Epidermal melanocyte (primary cell): ENCODE measurements around the gene FAM240A.
"Not testable (repeated sequence)": the region's sequence is repeated elsewhere in the genome, so short reads cannot be mapped to it uniquely, and the experiment has no call there.

Experiments used
- DNase-seq: peaks from one replicate; pipeline ENCODE4 v3.0.0; 2011; ENCODE audit warnings: low spot score; ENCODE audit not compliant: insufficient read length

The FAM240A gene

GRCh38 chr3:46612324-46612723 lies at the start of gene FAM240A:
Gene FAM240A (plus strand): TSS chr3:46612525. CDS start chr3:46612684, 159 bp downstream.
- no peak for DNase-seq

DNA sequence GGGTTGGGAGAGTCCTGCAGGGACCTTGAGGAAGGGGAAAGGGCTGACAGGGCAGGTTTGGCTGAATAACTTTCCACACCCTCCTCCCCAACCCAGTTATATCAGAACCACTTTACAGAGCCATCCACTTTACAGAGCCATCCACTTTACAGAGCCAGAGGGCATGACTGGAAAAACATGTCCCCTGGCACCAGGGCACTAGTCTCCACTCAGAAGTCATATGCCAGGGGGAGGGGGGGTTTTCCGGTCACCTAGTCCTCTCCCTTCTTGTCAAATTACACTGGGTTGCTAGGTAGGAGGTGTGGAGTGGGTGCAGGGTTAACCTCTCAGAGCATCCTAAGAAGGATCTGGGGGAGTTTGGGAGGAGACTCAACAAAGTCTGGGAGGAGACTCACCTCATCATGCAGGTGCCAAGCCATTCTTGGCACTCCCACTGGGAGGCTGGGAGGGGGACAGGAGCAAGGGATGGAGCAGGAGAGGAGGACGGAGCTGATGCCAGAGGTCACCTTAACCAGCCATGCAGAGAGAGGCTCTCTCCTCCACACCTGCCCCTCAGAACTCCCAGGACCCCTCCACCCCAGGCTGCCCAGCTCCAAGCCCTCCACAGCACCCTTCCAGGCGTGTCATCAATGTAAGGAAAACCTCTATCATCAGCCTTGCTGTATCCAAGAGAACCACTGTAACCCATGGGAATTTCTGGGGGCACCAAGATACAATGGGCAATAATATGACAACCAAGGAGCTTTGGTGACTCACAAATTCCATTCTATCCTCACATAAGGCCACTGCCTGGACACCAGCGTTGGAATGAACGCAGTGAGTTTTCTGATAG lies 47.9 kb upstream of the FAM240A start:
- no peak for DNase-seq

- DNase-seq, result no peak
Measured at GRCh38 chr3:46565077-46565476, 47.2 kb upstream of the FAM240A start.

GRCh38 chr3:46565607-46566039 lies 46.7 kb upstream of the FAM240A start:
- no peak for DNase-seq

DNA sequence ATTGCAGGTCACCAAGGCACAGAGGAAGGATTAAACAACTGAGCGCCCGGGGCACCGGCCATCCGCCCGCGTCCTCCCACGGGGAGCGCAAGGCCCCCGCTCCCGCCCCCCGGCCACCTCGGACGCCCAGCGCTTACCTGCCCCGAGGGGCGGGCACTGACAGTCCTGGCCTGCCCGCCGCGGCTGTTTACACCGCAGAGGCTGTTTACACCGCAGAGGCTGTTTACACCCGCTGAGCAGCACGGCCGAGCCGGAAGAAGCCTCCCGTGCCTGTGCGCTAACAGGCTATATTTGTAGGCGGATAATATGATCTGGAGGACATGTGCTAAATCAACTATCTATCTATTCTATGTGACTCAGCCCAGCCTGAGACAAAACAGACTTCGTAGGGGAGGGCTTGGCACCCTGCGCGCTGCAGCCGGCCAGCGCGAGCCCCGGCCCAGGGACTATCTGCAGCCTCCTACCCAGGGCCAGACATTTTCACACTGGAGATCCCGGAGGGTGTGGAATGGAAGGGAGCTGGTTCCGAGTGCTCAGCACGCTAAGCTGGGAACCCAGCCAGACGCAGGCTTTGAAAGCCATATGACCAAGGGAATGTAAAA lies 46.2 kb upstream of the FAM240A start, which contains the start of gene LRRC2:
TSS of gene LRRC2 (minus strand) at position 263 of the 602 bp plus-strand sequence. CDS start 14,711 bp downstream, outside the sequence.
- peak; percentile 40 for DNase-seq

DNA sequence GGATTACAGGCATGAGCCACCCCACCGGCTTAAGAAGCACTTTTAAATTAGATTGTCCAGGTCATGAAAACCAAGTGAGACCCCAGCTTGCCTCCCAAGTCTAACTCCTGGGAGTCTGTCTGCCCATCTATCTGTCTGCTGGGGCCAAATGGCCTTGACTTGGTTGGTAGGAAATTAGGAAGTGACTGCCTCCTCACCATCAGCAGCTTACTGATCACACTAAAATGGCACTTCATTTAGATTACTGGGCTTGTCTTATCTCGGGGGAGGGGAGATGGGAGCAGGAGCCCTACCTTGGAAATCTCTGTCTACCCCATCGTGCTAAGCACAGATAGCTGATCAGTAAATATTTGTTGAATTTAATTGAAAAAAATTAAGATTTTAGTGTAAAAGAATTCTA lies 40.6 kb upstream of the FAM240A start:
- DNase-seq, result no peak

GRCh38 chr3:46573701-46574100 lies 38.6 kb upstream of the FAM240A start:
- DNase-seq, result no peak

DNA sequence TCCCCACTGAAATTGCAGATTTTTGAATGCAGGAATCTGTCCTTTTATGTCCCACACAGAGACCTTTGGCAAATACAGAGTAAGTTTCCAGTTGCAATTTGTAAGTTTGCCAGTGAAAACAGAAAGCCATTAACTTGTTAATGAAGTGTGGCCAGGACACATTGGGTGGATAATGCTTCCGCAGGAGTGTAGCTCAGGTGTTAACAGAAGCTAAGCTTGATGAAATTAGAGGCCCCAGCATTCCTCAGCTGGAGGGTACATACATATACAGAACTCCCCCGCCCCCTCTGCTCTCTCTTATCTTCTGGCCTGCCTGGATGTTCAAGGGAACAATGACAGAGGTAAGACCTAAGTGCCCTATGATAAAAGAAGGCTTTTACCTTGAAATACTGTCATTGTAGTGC lies 38.1 kb upstream of the FAM240A start:
- no peak for DNase-seq

DNA sequence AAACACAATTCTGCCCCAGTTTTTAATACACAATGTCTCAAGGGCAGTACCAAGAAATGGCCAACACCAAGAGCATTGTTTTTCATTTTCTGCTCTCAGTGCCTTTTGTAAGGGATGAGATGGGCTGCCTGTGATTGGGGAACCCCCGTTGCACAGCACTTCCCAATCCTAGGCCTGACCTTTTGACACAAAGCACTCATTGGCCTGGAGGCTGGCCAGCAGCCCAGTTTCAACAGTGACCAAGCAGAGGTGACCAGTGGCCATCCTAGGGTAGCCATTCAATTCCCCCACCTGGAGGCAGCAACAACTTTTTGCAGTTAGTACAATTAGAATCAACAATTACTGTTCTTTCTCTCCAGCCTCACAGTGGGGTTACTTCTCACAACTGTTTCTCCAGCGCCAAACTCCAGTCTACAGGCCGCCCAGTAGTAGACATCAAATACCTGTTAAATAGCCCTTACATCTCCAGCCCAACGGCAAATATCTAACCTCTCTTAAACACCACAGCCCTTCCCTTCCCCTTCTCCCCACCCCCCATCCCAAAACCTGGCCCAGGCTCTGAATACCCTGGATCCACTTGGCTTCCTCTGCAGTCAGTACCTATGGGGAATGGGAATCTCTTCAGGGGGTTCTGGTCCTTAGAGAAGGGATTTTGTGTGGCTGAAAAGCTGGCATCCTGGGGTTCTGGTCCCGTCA lies 37.3 kb upstream of the FAM240A start:
- DNase-seq, result no peak

DNA sequence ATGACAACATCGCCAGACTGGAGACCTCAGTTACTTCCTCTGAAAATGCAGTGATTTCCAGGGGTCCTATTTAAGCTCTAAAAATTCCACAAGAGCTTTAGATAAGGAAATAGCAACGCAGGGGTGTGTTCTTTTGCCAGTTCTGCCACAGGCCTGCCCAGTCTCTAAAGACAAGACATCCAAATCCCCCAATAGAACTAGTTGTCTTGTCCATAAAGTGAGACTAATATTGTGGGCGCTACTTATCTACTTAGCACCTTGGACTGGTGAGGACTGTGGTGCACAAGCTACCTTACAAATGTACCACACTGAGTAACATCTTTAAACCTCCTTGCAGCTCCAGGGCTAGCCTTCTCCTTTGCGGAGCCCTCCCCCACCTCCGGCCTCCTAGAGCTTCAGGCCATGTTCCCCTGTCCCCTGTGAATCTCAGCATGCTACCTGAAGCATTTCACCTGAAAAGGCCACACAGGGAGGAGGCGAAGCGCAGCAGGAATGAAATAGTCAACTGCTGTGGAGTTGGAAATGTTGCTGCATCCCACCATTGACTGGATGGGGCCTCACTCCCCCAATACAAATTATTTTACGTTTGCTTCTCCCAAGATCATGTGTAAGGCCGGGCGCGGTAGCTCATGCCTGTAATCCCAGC lies 36.6 kb upstream of the FAM240A start:
- DNase-seq, result no peak

- DNase-seq, result no peak
Measured at GRCh38 chr3:46576386-46576785, 35.9 kb upstream of the FAM240A start.

GRCh38 chr3:46576879-46577278 lies 35.4 kb upstream of the FAM240A start:
- DNase-seq, result no peak

DNA sequence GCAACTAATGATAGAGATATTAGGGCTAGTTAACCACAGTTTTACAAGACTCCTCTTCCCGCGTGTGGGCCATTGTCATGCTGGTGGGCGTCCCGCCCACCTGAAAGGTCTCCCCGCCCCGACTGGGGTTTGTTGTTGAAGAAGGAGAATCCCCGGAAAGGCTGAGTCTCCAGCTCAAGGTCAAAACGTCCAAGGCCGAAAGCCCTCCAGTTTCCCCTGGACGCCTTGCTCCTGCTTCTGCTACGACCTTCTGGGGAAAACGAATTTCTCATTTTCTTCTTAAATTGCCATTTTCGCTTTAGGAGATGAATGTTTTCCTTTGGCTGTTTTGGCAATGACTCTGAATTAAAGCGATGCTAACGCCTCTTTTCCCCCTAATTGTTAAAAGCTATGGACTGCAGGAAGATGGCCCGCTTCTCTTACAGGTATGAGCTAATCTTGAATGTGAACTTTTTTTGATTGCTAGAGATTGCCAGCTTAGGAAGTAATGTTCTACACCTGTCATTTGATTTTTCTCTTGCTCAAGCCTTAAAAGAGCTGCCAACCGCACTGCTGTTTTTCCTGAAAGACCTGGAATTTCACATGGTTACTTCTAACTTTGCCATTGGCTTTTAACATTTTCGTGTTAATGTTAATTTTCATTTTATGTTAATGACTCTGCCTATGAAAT lies 34.6 kb upstream of the FAM240A start:
- DNase-seq, result not testable (repeated sequence)

GRCh38 chr3:46578973-46579755 lies 33.2 kb upstream of the FAM240A start:
- no peak for DNase-seq

- no peak for DNase-seq
Measured at GRCh38 chr3:46579756-46580286, 32.5 kb upstream of the FAM240A start.

GRCh38 chr3:46580675-46581074 lies 31.6 kb upstream of the FAM240A start:
- no peak for DNase-seq

DNA sequence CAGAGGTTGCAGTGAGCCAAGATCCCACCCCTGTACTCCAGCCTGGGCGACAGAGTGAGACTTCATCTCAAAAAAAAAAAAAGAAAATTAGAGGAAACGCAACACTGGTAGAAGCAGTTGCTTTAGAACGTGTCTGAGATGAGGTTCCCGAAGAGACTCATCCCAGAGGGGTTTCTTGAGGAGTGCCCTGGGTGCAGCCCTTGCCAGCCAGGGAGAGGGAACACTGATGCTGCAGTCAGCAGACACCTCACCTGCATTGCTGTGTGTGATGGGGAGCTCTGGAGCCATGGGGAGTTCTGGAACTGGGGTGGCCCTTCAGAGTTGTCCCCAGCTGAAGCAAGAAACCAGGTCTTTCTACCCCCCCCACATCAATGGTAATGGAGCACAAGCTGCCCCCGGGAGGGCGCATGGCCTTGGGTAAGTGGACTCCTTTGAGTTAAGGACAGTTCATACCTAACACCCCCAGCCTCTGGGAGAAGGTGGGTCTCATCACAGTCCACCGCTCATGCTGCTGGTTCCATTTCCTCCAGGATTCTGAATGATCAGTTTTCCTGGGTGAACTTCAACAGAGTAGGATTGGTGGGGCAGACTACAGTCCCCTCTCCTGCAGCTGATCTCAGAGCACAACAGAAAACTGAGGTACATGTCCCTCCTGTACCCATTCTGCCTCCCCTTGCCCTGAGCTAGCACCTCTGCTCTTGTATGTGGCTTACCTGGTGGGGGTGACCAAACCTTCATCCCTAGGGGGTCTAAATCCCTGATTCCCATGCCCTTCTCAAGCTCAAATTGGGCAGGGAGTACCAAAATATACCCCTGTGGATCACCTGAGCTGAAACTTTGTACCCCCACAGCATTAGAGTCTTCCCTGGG lies 27.5 kb upstream of the FAM240A start:
- DNase-seq, result no peak

- DNase-seq, result no peak
Measured at GRCh38 chr3:46585799-46586693, 26.3 kb upstream of the FAM240A start.
